ENCODE measurements around the gene FRMD5.

FRMD5 gene

DNA sequence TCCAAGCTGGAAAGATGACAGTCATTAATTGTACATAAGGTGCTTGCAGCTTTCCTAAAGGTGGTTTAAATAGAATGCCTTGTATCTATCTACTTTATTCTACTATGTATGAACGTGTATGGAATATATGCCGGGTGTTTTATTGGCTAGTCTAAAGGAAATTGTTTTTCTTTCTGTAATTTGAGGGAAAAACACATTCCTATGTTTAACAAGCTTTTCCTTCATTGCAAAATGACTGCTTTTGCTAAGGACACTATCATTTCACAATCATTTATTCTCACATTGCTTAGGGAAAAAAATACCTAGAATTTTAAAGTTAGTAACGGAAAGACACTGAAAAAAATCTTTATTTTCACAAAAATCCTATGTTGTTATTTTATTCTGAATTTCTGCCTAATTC lies 226.5 kb downstream of the FRMD5 start:
- TF ChIP-seq, protein P1, sequence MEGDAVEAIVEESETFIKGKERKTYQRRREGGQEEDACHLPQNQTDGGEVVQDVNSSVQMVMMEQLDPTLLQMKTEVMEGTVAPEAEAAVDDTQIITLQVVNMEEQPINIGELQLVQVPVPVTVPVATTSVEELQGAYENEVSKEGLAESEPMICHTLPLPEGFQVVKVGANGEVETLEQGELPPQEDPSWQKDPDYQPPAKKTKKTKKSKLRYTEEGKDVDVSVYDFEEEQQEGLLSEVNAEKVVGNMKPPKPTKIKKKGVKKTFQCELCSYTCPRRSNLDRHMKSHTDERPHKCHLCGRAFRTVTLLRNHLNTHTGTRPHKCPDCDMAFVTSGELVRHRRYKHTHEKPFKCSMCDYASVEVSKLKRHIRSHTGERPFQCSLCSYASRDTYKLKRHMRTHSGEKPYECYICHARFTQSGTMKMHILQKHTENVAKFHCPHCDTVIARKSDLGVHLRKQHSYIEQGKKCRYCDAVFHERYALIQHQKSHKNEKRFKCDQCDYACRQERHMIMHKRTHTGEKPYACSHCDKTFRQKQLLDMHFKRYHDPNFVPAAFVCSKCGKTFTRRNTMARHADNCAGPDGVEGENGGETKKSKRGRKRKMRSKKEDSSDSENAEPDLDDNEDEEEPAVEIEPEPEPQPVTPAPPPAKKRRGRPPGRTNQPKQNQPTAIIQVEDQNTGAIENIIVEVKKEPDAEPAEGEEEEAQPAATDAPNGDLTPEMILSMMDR (IDR thresholded peaks at IDR 0.05; ENCODE audit: low read depth, low read length): no peak
- DNase-seq: no peak
- H3K27me3 ChIP-seq (ENCODE audit: insufficient read depth, low read depth, severe bottlenecking): no peaks in the 10 kb centered on the region
- H3K27ac ChIP-seq: no peak overlapping the region
- no peaks in the 10 kb centered on the region for H3K9me3 ChIP-seq (ENCODE audit: severe bottlenecking)
- no peaks in the 10 kb centered on the region for H3K36me3 ChIP-seq
- H3K4me3 ChIP-seq (ENCODE audit: low read depth, low read length): no peak overlapping the region

DNA sequence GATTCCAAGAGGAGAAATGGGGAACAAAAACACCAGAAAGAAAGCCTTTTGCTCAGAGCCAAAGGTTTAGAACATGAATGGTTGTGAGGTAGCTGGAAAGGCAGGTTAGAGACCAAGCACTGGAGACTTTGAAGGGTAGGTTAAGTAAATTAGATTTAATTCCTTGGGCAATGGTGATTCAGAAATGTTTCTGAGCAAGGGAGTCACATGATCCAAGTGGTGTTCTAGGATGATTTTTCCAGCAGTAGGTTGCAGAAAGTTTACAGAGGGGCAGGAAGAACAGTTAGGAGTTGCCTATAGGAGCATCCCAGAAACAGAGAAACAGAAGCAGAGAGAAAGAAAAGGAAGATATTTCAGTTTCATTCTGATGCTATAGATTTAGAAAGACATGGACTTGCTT lies 228.4 kb downstream of the FRMD5 start:
- TF ChIP-seq, protein P1 (IDR thresholded peaks at IDR 0.05; ENCODE audit: low read depth, low read length): no peak
- Histone ChIP-seq H3K9me3 (ENCODE audit: severe bottlenecking) (no peaks in the 10 kb centered on the region), H3K27ac (no peak overlapping the region), H3K27me3 (ENCODE audit: insufficient read depth, low read depth, severe bottlenecking) (no peaks in the 10 kb centered on the region), H3K4me3 (ENCODE audit: low read depth, low read length) (no peak overlapping the region), H3K36me3 (no peaks in the 10 kb centered on the region)
- DNase-seq: no peak

DNA sequence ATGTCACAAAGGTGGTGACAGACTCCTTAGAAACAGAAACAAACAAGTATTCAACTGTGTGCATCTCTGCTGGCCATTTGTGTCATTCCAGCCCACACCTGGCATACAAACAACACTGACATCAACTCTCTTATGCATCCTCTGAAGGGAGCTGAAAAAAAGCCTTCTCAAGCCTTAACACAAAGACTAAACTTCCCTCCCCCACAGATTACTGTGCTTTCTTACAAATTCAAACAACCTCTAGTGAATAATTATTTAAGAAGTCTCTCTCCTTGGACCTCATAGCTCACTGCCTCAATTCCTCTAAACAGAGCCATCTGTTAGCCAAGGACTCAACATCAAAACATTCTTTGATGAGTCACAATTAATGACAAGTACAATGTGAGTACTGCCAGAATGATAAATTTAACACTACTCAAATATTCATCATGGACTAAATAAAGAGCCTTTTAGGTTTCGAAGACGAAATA lies 236.2 kb downstream of the FRMD5 start:
- Histone ChIP-seq H3K27ac (no peak overlapping the region), H3K9me3 (ENCODE audit: severe bottlenecking) (no peaks in the 10 kb centered on the region), H3K36me3 (no peaks in the 10 kb centered on the region), H3K27me3 (ENCODE audit: insufficient read depth, low read depth, severe bottlenecking) (no peaks in the 10 kb centered on the region), H3K4me3 (ENCODE audit: low read depth, low read length) (no peak overlapping the region)
- no peak for DNase-seq
- TF ChIP-seq, protein P1 (IDR thresholded peaks at IDR 0.05; ENCODE audit: low read depth, low read length): no peak

- no peak for DNase-seq
- H3K4me3 ChIP-seq (ENCODE audit: low read depth, low read length): no peak overlapping the region
- no peaks in the 10 kb centered on the region for H3K27me3 ChIP-seq (ENCODE audit: insufficient read depth, low read depth, severe bottlenecking)
- no peak overlapping the region for H3K27ac ChIP-seq
- H3K9me3 ChIP-seq (ENCODE audit: severe bottlenecking): no peaks in the 10 kb centered on the region
- no peaks in the 10 kb centered on the region for H3K36me3 ChIP-seq
- TF ChIP-seq, protein P1 (IDR thresholded peaks at IDR 0.05; ENCODE audit: low read depth, low read length): no peak
Observed at GRCh38 chr15:43957724-43958123, 237.3 kb downstream of the FRMD5 start.

DNA sequence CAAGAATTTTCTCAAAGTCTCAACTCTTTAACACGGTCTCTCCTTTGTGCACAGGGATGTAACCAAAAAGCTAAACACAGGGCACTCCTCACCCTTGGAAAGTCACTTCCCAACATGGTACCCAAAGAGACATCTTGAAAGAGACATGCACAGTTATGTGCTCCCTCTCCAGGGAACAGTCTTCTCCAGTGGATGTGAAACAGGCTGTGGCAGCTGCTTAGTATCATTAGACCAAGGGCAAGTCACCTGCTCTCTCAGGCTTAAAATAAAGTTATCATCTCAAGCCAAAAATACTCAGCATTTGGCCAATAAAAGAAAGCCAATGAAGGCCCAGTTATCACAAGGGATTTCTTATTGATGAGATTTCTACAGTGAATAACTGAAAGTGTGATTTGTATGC lies 239.9 kb downstream of the FRMD5 start:
- Histone ChIP-seq H3K4me3 (ENCODE audit: low read depth, low read length) (no peak overlapping the region), H3K27ac (no peak overlapping the region), H3K36me3 (no peaks in the 10 kb centered on the region), H3K27me3 (ENCODE audit: insufficient read depth, low read depth, severe bottlenecking) (no peaks in the 10 kb centered on the region), H3K9me3 (ENCODE audit: severe bottlenecking) (no peaks in the 10 kb centered on the region)
- TF ChIP-seq, protein P1 (IDR thresholded peaks at IDR 0.05; ENCODE audit: low read depth, low read length): no peak
- DNase-seq: no peak

- DNase-seq: no peak
- no peaks in the 10 kb centered on the region for H3K9me3 ChIP-seq (ENCODE audit: severe bottlenecking)
- H3K36me3 ChIP-seq: no peaks in the 10 kb centered on the region
- TF ChIP-seq, protein P1 (IDR thresholded peaks at IDR 0.05; ENCODE audit: low read depth, low read length): no peak
- no peak overlapping the region for H3K27ac ChIP-seq
- no peaks in the 10 kb centered on the region for H3K27me3 ChIP-seq (ENCODE audit: insufficient read depth, low read depth, severe bottlenecking)
- H3K4me3 ChIP-seq (ENCODE audit: low read depth, low read length): no peak overlapping the region
Observed at GRCh38 chr15:43954181-43954621, 240.9 kb downstream of the FRMD5 start.
